ENCODE data around the gene DRD5.
"Not testable (repeated sequence)": the region's sequence is repeated elsewhere in the genome, so short reads cannot be mapped to it uniquely, and the experiment has no call there.

The DRD5 gene

DNA sequence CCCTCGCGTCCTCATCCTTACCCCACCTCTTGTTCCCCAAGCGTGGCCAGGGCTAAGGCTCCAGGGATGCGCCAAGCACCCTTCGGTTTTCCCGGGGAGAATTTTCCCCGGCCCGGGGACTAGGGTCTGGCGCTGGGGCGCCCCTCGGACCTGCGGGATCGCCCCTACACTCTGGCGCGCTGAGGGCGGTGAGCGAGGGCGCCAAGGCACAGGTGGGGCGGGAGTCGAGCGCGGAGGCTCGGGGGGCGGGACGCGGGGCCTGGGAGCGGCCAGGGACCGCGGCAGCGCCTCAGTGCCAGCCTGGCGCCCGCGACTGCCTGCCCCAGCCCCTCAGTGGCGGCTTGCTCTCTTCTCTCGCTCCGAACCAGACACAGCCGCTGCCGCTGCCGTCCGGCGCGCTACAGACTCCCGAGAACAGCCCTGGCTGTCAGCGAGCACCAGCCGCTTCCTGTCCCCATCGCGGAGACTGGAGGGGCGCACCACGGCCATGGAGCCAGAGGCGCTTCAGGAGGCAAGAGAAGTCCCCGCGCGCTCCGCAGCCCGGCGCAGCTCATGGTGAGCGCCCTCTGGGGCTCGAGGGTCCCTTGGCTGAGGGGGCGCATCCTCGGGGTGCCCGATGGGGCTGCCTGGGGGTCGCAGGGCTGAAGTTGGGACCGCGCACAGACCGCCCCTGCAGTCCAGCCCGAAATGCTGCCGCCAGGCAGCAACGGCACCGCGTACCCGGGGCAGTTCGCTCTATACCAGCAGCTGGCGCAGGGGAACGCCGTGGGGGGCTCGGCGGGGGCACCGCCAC, at the start of gene DRD5:
Gene DRD5, plus strand, starts transcription at position 292 of the 793 bp plus-strand sequence. Its CDS starts 396 bp downstream, at position 688.
- no peak for DNase-seq (ENCODE audit: low read depth in 1 of 2, low spot score in 1 of 2)

- not testable (repeated sequence) for DNase-seq (ENCODE audit: low read depth in 1 of 2, low spot score in 1 of 2)
Observed at GRCh38 chr4:9732256-9732655, 49.2 kb upstream of the DRD5 start.

DNA sequence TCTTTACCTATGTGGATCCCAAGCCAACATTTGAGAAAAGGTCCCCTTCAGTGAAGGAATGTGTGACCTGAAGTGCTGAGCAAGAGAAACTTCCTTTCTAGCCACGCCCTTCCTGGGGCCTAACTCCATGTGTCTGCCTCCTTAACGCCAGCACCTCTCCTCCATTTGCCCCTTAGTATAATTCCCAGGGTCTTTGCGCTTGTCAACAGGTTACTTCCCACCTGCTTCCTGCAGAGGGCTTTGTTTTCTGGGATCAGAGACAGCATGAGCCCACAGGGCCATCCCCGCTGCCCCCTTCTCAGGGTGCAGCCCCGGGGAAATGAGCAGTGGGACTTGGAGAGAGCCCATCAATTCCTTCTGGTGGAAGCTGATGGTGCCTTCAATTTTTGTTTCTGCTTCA, 45.9 kb upstream of the DRD5 start:
- DNase-seq (ENCODE audit: low read depth in 1 of 2, low spot score in 1 of 2): no peak

- not testable (repeated sequence) for DNase-seq (ENCODE audit: low read depth in 1 of 2, low spot score in 1 of 2)
Observed at GRCh38 chr4:9737280-9737679, 44.2 kb upstream of the DRD5 start.

DNA sequence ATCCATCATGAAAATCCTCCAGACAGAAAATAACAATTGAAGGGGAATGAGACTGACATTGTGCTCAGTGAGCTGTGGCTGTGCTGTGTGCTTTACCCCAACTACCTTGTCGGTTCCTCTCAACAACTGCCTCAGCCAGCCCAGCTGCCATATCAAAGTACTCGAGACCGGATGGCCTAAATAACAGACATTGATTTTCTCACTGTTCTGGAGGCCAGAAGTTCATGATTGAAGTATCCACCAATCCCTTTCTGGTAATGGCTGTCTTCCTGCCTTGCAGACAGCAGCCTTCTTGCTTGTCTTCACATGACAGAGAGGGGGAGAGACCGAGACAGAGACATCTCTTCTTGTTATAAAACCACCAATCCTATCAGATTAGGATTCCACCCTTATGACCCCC, 37.6 kb upstream of the DRD5 start:
- not testable (repeated sequence) for DNase-seq (ENCODE audit: low read depth in 1 of 2, low spot score in 1 of 2)

GRCh38 chr4:9745782-9746181, 35.7 kb upstream of the DRD5 start:
- no peak for DNase-seq (ENCODE audit: low read depth in 1 of 2, low spot score in 1 of 2)

- no peak for DNase-seq (ENCODE audit: low read depth in 1 of 2, low spot score in 1 of 2)
Observed at GRCh38 chr4:9758641-9759317, 22.7 kb upstream of the DRD5 start.

- DNase-seq (ENCODE audit: low read depth in 1 of 2, low spot score in 1 of 2): no peak
Observed at GRCh38 chr4:9762823-9763475, 18.5 kb upstream of the DRD5 start.

- no peak for DNase-seq (ENCODE audit: low read depth in 1 of 2, low spot score in 1 of 2)
Observed at GRCh38 chr4:9764155-9764696, 17.2 kb upstream of the DRD5 start.

- no peak for DNase-seq (ENCODE audit: low read depth in 1 of 2, low spot score in 1 of 2)
Observed at GRCh38 chr4:9765091-9765490, 16.3 kb upstream of the DRD5 start.

DNA sequence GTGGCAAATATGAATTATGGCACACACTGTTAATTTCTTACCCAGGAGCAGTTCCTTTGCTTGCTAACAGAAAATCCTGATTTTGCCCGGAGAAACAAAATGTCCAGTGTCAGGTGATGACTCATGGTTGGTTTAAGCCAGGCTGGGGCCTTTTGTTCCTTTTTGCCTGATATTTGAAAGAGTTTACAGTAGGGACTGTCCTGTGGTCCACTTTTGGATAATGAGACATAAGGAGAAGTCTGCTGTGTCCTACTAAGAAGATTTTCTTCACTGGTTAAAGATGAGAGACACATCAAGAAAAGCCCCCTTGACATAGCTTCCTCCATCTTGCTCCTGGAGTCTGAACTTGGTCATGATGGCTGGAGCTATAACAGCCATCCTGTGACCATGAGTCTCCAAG, 12.1 kb upstream of the DRD5 start:
- no peak for DNase-seq (ENCODE audit: low read depth in 1 of 2, low spot score in 1 of 2)

DNA sequence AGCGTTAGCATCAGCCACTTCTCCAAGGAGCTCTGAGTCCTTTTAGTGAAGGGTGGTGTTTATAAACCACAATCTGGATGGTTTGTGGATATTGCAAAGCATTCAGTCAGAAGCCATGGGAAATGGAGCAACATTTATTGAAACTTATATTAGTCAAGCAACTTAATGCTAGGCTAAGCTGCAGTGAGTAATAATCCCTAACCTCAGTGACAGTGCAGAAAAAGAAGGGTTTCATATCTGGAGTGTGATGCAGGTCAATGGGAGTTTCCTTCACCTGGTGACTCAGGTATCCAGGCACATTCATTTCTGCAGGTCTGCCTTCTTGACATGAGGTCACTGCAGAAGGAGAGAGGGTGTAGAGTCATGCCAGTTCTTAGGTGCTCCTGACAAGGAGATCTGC, 10.4 kb upstream of the DRD5 start:
- no peak for DNase-seq (ENCODE audit: low read depth in 1 of 2, low spot score in 1 of 2)

GRCh38 chr4:9773471-9773870, 8.0 kb upstream of the DRD5 start:
- DNase-seq (ENCODE audit: low read depth in 1 of 2, low spot score in 1 of 2): no peak

DNA sequence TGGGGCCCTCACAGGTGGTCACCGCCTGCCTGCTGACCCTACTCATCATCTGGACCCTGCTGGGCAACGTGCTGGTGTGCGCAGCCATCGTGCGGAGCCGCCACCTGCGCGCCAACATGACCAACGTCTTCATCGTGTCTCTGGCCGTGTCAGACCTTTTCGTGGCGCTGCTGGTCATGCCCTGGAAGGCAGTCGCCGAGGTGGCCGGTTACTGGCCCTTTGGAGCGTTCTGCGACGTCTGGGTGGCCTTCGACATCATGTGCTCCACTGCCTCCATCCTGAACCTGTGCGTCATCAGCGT, 652 bp downstream of the DRD5 start:
- DNase-seq (ENCODE audit: low read depth in 1 of 2, low spot score in 1 of 2): no peak

- not testable (repeated sequence) for DNase-seq (ENCODE audit: low read depth in 1 of 2, low spot score in 1 of 2)
Observed at GRCh38 chr4:9785891-9786290, 4.5 kb downstream of the DRD5 start.

GRCh38 chr4:9792381-9792780, 10.9 kb downstream of the DRD5 start:
- no peak for DNase-seq (ENCODE audit: low read depth in 1 of 2, low spot score in 1 of 2)

GRCh38 chr4:9796641-9797040, 15.2 kb downstream of the DRD5 start:
- DNase-seq (ENCODE audit: low read depth in 1 of 2, low spot score in 1 of 2): not testable (repeated sequence)

DNA sequence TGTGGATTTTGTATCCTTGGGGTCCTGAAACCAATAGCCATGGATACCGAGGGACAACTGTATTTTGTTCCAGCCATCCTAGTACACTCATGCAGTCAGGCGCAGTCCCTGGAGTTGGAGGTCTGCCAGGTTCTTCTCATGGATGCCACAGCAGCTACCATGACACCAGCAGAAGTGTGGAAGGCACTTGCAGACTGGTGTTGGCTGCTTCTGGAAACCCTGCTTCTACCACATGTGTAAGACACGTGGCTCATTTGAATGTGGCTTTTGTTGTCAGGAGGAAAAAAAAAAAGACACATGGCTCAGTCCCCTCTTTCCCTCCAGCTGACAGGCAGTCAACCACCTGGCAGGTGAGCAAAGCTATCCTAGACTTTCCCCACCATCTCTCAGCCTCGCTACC, 19.4 kb downstream of the DRD5 start:
- no peak for DNase-seq (ENCODE audit: low read depth in 1 of 2, low spot score in 1 of 2)

GRCh38 chr4:9804918-9805317, 23.5 kb downstream of the DRD5 start:
- DNase-seq (ENCODE audit: low read depth in 1 of 2, low spot score in 1 of 2): no peak

DNA sequence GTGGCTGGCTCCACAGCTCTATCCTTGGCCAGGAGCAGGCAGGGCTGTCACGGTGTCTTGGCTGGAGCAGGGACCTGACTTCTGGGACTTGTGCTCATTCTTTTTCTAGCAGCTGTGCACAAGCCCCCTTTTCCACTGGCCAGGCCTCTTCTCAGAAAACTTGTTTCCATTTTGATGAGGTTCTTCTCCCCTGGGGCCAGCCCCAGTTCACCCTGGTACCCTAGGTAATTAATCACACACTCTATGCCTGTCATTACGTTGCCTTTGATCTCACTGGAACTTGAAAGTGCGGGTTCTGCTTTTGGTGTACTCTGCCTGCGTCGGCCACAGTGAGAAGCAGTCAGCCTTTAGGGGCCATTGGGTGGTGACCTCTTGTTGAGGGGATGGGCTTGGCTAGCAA, 26.6 kb downstream of the DRD5 start:
- DNase-seq (ENCODE audit: low read depth in 1 of 2, low spot score in 1 of 2): no peak

GRCh38 chr4:9811806-9812205, 30.4 kb downstream of the DRD5 start:
- DNase-seq (ENCODE audit: low read depth in 1 of 2, low spot score in 1 of 2): no peak

Measured in activated T-helper 1 cell treated with anti-CD3 and anti-CD28 coated beads, Interleukin-2, amount 50 U/mL, for 16 hours (primary cell).